Fibroblast of lung (primary cell): ENCODE data around the gene HDAC4.

ENCODE experiments used
- EZH2 ChIP-seq: IDR thresholded peaks from 2 replicates; pipeline ENCODE4 v1.5.1; 2012; ENCODE audit warnings: low read length, control low read depth, mild to moderate bottlenecking; ENCODE audit errors: missing control alignments
- TF ChIP-seq, protein P1 (sequence below), 2 donors: IDR thresholded peaks in 1 of 2; conservative IDR thresholded peaks in 1 of 2; 1 replicate in 1 of 2; 2 replicates in 1 of 2; pipeline ENCODE4 v1.5.1; 2011 to 2012; ENCODE audit warnings: low read length in 2 of 2, control low read depth in 1 of 2, inconsistent platforms in 1 of 2, low read depth in 1 of 2, mild to moderate bottlenecking in 1 of 2

DNA sequence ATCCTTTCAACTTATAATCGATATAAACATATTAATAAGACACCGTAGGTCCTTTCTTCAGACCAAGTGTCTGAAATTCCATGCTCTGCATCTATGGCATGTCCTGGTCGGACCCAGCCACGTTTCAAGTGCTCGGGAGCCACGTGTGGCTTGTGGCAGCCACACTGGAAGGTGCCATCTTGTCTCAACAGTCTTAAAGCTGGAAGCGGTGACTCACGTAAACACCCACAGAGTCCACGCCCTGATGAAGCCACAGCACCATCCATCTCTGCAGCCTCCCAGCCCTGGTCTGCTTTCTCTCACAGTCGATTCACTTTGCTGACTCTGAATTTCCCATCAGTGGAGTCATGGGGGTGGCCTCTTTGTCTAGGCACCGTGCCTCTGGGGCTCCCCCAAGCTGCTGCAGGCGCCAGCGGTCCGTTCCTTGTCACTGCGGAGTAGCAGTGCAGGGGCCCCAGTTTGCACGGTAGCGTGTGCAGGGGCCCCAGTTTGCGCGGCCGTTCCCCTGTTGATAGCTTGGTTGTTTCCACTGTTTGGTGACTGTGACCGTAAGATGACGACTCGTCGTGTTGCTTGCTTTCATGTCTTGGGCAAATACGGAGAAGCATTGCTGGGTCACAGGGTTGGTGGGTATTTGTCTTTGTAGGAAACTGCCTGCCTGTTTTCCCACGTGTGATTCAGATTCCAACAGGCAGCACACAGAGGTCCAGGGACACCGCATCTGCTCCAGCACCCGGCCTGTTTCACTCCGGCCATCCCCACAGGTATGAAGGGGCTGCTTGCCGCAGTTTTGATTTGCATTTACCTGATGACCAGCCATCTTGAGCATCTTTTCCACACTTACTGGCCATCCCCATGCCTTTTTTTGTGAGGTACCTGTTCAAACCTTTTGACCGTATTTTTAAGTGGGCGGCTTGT, 240.3 kb downstream of the HDAC4 start:
- TF ChIP-seq, protein P1, sequence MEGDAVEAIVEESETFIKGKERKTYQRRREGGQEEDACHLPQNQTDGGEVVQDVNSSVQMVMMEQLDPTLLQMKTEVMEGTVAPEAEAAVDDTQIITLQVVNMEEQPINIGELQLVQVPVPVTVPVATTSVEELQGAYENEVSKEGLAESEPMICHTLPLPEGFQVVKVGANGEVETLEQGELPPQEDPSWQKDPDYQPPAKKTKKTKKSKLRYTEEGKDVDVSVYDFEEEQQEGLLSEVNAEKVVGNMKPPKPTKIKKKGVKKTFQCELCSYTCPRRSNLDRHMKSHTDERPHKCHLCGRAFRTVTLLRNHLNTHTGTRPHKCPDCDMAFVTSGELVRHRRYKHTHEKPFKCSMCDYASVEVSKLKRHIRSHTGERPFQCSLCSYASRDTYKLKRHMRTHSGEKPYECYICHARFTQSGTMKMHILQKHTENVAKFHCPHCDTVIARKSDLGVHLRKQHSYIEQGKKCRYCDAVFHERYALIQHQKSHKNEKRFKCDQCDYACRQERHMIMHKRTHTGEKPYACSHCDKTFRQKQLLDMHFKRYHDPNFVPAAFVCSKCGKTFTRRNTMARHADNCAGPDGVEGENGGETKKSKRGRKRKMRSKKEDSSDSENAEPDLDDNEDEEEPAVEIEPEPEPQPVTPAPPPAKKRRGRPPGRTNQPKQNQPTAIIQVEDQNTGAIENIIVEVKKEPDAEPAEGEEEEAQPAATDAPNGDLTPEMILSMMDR (conservative IDR thresholded peaks at IDR 0.05 in 1 of 2, IDR thresholded peaks at IDR 0.05 in 1 of 2; ENCODE audit: low read depth in 1 of 2, low read length in 2 of 2) = no peak
- no peak for TF ChIP-seq EZH2
